PC-3 (cell line): ENCODE measurements around the gene FDXR. TPM values are rescaled to one million over a fixed set of nuclear protein-coding genes. Genes with fewer than 3 reads are reported as not detected.

Experiments
- ATAC-seq: fragments of 200-7000 bp; cut with Tn5 transposase; 2 replicates; pipeline ENCODE4 v1.9.1; 2020; ENCODE audit warnings: mild to moderate bottlenecking, moderate library complexity
- BruUV-seq: library from RNA; stranded (reverse); fragments of 400-500 nt; replicated peaks from 2 replicates; lab custom pipeline; 2021; lab: Mats Ljungman, UMichigan
- CTCF ChIA-PET: fragments of 300-600 bp; sonication (Branson Sonifier 250); formaldehyde crosslinking; loops from one replicate; lab custom pipeline; 2022; ENCODE audit warnings: antibody characterized with exemption; lab: Charles Lee
- POLR2A ChIA-PET: fragments of 300-600 bp; sonication (Branson Sonifier 250); formaldehyde crosslinking; loops from one replicate; lab custom pipeline; 2022; ENCODE audit warnings: antibody characterized with exemption; ENCODE audit not compliant: unreplicated experiment; lab: Charles Lee
- DNase-seq: peaks from one replicate; pipeline ENCODE4 v3.0.0-alpha.2; 2015
- H2AFZ ChIP-seq: fragments of 300-600 bp; sonication (generic); 2 replicates; pipeline ENCODE4 v1.6.0; 2016; ENCODE audit warnings: antibody characterized with exemption, low read length
- H3F3A ChIP-seq: fragments of 300-600 bp; sonication (generic); one replicate; pipeline ENCODE4 v1.6.0; 2017; ENCODE audit warnings: antibody characterized with exemption, low read length, control low read depth, mild to moderate bottlenecking; ENCODE audit not compliant: unreplicated experiment
- H3K27ac ChIP-seq: fragments of 300-600 bp; sonication (generic); 2 replicates; pipeline ENCODE4 v1.5.1; 2016; ENCODE audit warnings: mild to moderate bottlenecking, low read length
- H3K27me3 ChIP-seq: fragments of 300-600 bp; sonication (generic); 2 replicates; pipeline ENCODE4 v1.6.1; 2016; ENCODE audit warnings: low read length, mixed read lengths
- H3K36me3 ChIP-seq: fragments of 300-600 bp; sonication (generic); 2 replicates; pipeline ENCODE4 v1.6.1; 2016; ENCODE audit warnings: low read depth, mixed run types, low read length, mixed read lengths
- H3K4me1 ChIP-seq: fragments of 300-600 bp; sonication (generic); 2 replicates; pipeline ENCODE4 v1.5.1; 2016; ENCODE audit warnings: low read length; ENCODE audit not compliant: insufficient read depth
- H3K4me2 ChIP-seq: fragments of 300-600 bp; sonication (generic); 2 replicates; pipeline ENCODE4 v1.6.0; 2016; ENCODE audit warnings: low read length
- H3K4me3 ChIP-seq: fragments of 300-600 bp; sonication (generic); 2 replicates; pipeline ENCODE4 v1.5.1; 2016; ENCODE audit warnings: mild to moderate bottlenecking, low read length, mixed read lengths
- H3K79me2 ChIP-seq: fragments of 300-600 bp; sonication (generic); 2 replicates; pipeline ENCODE4 v1.6.1; 2017; ENCODE audit warnings: low read length, mixed read lengths
- H3K9ac ChIP-seq: fragments of 300-600 bp; sonication (generic); 2 replicates; pipeline ENCODE4 v1.6.0; 2016; ENCODE audit warnings: mild to moderate bottlenecking, low read length
- H3K9me2 ChIP-seq: fragments of 300-600 bp; sonication (generic); replicated peaks from 2 replicates; pipeline ENCODE4 v1.6.1; 2016; ENCODE audit warnings: mixed run types, low read length, mixed read lengths
- H3K9me3 ChIP-seq: fragments of 300-600 bp; sonication (generic); 2 replicates; pipeline ENCODE4 v1.6.1; 2016; ENCODE audit warnings: low read length, mixed read lengths
- H4K20me1 ChIP-seq: fragments of 300-600 bp; sonication (generic); 2 replicates; pipeline ENCODE4 v1.6.1; 2016; ENCODE audit warnings: low read length, mixed read lengths
- CTCF ChIP-seq: fragments of 300-600 bp; sonication (generic); conservative IDR thresholded peaks from 2 replicates; pipeline ENCODE4 v1.5.1; 2017; ENCODE audit warnings: antibody characterized with exemption, low read depth, mild to moderate bottlenecking, low read length
- EZH2 ChIP-seq: fragments of 300-600 bp; sonication (generic); IDR thresholded peaks from one replicate; pipeline ENCODE4 v1.6.1; 2017; ENCODE audit warnings: antibody characterized with exemption, mild to moderate bottlenecking, low read length; ENCODE audit not compliant: unreplicated experiment
- EZH2phosphoT487 ChIP-seq: fragments of 300-600 bp; sonication (generic); IDR thresholded peaks from 2 replicates; pipeline ENCODE4 v1.6.1; 2018; ENCODE audit warnings: mild to moderate bottlenecking, antibody characterized with exemption, low read length, borderline replicate concordance
- intact Hi-C: fragments of 100-400 bp; cut with micrococcal nuclease; formaldehyde crosslinking; loops from 2 replicates; pipeline ENCODE4 v1.9.0; 2023
- total RNA-seq: library from RNA; depleted of rRNA; stranded (reverse); fragments of >200 nt; gene quantifications from 2 replicates; pipeline ENCODE4 v1.2.3, GENCODE V29; 2014

FDXR gene
- total RNA-seq, 1 experiment from 2014 or later = 28.1 TPM

GRCh38 chr17:74815550-74816370 is 57.0 kb downstream of the FDXR start:
- H3K79me2 ChIP-seq = no peaks in the 10 kb centered on the region
- no peak overlapping the region for H3K27ac ChIP-seq
- no TSS peak for BruUV-seq
- intact Hi-C loops = no loop called here
- H3K4me2 ChIP-seq = no peak overlapping the region
- H3K4me1 ChIP-seq = no peaks in the 10 kb centered on the region
- ChIA-PET CTCF (no interaction called here), POLR2A (no interaction called here)
- no peaks in the 10 kb centered on the region for H3K9me2 ChIP-seq
- DNase-seq (no peak), ATAC-seq (no peak)
- H3K36me3 ChIP-seq = no peaks in the 10 kb centered on the region
- no peaks in the 10 kb centered on the region for H3F3A ChIP-seq
- no peaks in the 10 kb centered on the region for H3K9me3 ChIP-seq
- H2AFZ ChIP-seq = no peak overlapping the region
- no peak for TF ChIP-seq EZH2
- TF ChIP-seq EZH2phosphoT487 = no peak
- TF ChIP-seq CTCF = peak; percentile 50
- H3K4me3 ChIP-seq = no peak overlapping the region
- H3K9ac ChIP-seq = no peak overlapping the region
- H3K27me3 ChIP-seq = no peaks in the 10 kb centered on the region
- H4K20me1 ChIP-seq = no peaks in the 10 kb centered on the region

- Histone ChIP-seq H3K27ac (no peak overlapping the region), H3K79me2 (no peaks in the 10 kb centered on the region), H3K36me3 (no peaks in the 10 kb centered on the region), H3K9me3 (no peaks in the 10 kb centered on the region), H3K9me2 (no peaks in the 10 kb centered on the region), H3K9ac (no peak overlapping the region), H4K20me1 (no peaks in the 10 kb centered on the region), H3F3A (no peaks in the 10 kb centered on the region), H3K4me1 (no peaks in the 10 kb centered on the region), H2AFZ (no peak overlapping the region), H3K4me2 (no peak overlapping the region), H3K4me3 (no peak overlapping the region), H3K27me3 (no peaks in the 10 kb centered on the region)
- no peak for TF ChIP-seq EZH2phosphoT487
- TF ChIP-seq EZH2 = no peak
- TF ChIP-seq CTCF = no peak
- BruUV-seq = no TSS peak
- no peak for ATAC-seq
- no peak for DNase-seq
- ChIA-PET POLR2A (no interaction called here), CTCF (no interaction called here)
- intact Hi-C loops = no loop called here
Observed at GRCh38 chr17:74815067-74815466, 57.7 kb downstream of the FDXR start.

GRCh38 chr17:74814453-74814852 is 58.3 kb downstream of the FDXR start:
- no peak for TF ChIP-seq EZH2phosphoT487
- peak; percentile 52 for TF ChIP-seq CTCF
- no peak for TF ChIP-seq EZH2
- H3K36me3 ChIP-seq = no peaks in the 10 kb centered on the region

More at GRCh38 chr17:74814453-74814852, 58.3 kb downstream of the FDXR start:
- H3K9me3 ChIP-seq = no peaks in the 10 kb centered on the region
- CTCF ChIA-PET = no interaction called here
- BruUV-seq = no TSS peak
- no peak overlapping the region for H3K4me2 ChIP-seq
- H2AFZ ChIP-seq = no peak overlapping the region
- H3K27me3 ChIP-seq = no peaks in the 10 kb centered on the region
- H3K79me2 ChIP-seq = no peaks in the 10 kb centered on the region
- no peak overlapping the region for H3K4me3 ChIP-seq
- H3K9ac ChIP-seq = no peak overlapping the region
- no peaks in the 10 kb centered on the region for H3F3A ChIP-seq
- H3K27ac ChIP-seq = no peak overlapping the region
- H3K9me2 ChIP-seq = no peaks in the 10 kb centered on the region
- ATAC-seq (peak; percentile 48; the same call in 1 of the 2 replicates), DNase-seq (peak; percentile 27)
- H4K20me1 ChIP-seq = no peaks in the 10 kb centered on the region
- intact Hi-C loops = no loop called here
- POLR2A ChIA-PET = no interaction called here
- H3K4me1 ChIP-seq = no peaks in the 10 kb centered on the region
